NCI-H2227 (cell line): Measurements from ENCODE around the gene EPS8L3.

Experiments
- DNase-seq: peaks from one replicate; lab custom pipeline; 2025; ENCODE audit not compliant: unreplicated experiment; lab: John Stamatoyannopoulos, UW

The EPS8L3 gene

DNA sequence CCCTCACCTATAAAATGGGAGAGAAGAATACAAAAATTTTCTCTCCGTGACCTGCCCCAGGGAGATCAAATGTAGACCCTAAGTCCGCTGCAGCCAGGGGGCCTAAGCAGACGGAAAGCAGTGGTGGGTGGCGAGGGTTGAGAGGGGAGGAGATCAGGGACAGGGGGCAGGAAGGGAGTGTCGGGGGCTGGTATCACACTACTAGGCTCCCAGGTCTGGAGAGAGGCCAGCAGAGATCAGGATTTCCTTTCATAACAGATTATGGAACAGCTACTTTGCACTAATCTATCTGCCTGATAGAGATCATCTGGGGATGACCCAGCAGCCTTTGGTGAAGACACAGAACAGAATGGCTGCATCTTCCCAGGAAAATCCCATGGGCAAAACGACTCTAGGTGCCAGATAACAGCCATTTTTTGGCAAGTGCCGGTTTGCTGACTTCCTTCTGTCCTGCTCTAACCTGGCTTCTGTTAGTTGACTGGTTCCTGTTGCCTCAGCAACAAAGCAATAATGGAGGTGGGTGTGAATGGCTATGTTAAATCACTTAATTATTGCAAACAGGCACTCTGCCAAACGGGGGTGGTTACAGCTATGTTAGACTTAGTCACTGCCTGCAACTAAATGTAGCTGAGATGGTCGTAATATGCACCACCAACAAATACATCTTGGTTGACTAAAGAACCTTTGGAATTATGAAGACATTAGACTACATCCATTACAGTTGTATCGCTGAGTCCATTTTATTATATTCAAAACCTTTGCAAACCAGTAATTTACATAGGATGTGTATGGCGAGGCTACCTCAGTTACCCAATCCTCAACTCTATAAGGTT lies 30.0 kb upstream of the EPS8L3 start:
- peak; percentile 90 for DNase-seq

DNA sequence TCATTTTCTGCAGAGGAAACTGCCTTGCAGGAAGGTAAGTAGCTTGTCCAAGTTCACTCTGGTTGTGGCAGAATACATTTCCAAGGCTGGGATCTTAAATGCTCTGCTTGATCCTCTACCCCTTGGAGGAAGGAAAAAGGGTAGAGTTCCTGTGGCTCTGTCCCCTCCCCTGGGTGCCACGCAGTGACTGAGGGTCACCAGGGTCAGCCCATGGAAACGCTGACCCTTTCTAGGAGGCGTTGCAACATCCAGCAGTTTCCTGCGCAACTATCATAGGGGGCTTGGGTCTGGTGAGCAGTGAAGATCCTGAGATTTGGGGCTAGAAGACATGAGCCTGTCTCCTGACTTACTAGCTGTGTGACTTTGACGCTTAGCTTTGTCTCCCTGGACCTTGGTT lies 29.4 kb upstream of the EPS8L3 start:
- DNase-seq: no peak

DNA sequence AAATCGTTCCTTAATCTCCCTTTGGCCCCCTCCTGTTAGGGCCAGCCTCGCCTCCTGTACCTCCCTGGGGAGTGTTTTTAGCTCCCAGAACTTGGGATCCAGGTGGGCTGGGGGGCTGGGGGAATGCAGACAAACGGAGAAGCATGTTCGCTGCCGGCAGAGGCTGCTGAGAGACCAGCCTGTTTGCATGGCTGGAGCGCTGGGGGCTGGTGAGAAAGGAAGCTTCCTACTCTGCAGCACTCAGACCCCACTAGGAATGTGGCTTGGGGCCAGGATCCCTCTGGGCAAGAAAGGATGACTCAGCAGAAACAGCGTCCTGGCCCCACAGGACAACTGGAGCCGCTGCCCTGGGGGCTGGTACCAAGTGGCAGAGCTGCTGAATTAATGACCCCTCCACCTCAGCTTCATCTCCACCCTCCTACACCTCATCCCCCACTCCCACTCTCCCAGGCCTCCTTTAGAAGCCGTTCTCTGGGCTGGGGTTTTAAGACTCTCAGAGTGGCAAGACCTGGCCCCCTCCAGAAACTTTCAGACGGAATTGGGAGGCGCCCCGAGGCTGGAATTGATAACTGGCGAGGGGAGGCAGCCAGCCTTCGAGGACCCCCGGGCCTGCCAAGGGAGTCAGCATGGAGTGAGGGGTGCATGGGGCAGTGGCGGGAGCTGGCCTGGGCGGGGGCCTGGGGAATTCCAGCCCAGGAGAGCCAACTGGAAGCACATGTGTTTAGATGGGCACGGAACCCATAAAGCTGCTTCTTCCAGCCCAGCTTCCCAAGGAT lies 28.5 kb upstream of the EPS8L3 start:
- peak; percentile 87 for DNase-seq

DNA sequence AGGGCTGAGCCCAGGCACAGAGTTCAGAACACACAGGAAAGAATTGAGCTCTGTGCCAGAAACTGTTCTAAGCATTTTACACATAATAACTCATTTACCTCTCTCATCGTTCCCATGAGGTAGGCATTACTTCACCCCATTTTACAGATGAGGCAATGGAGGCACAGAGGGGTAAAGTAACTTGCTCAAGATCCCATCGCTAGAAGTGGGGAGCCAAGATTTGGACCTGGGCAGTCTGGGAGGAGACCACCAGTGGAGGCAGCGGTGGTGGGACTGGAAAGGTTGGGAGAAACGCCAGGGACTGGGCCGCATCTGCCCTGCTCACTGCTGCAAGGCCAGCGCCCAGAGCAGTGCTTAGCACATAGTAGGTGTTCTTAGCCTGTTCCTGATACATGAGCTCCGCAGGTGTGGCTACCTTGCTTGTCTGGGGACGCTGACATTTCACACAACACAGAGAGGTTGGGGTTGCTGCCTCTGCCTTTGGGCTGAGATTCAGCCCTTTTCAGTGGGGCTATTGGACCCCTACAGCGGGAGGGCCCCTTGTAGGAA lies 27.8 kb upstream of the EPS8L3 start:
- no peak for DNase-seq

DNA sequence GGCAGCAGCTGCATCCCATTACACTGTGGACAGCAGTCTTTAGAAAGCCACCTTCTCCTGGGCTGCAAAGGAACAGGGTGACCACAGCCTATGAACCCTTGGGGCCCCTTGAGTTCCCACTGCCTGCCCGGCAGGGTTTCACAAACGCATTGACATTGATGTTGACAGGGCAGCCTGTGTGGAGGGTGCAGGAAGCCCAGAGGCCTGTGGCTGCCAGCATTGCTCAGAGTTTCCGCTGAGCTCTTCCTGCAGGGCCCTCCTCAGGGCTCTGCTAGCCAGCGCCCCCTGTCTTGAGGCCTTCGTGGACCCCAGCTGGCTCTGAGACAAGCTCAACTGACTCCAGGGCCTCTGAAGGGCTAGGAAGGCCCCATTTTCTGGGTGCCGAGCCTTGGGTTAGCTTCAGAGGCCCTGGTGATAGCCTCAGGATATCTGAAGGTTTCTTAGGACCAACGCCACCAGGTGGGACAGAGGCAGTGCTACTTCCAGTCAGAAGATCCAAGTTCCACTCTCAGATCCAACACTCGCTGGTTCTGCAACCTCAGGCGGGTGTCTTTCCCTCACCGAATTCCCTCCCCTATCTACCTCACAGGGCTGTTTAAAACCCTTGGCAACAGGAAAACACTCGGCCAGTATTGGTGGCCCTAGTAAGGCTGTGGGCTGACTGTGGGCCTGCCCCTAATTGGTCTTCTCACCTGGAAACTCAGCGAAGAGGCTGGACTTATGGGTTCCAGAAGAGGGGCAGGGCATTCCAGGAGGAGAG lies 27.2 kb upstream of the EPS8L3 start:
- no peak for DNase-seq

DNA sequence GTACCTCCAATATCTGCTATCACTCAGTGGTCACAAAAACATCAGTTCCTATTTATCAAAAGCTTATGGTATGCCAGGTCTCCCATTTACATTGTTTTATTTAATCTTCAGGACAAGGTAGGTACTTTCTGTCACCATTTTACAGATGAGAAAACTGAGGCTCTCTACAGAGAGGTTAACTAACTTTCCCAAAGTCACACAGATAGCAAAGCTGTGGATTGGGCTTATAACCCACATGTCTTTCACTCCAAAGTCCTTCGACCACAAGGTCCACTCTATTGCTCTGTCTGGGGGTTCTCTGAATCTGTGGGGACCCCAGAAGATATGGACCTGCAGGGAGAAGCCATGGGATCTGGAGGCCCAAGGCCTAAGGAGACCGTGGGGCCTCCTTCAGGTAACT lies 26.6 kb upstream of the EPS8L3 start:
- no peak for DNase-seq

DNA sequence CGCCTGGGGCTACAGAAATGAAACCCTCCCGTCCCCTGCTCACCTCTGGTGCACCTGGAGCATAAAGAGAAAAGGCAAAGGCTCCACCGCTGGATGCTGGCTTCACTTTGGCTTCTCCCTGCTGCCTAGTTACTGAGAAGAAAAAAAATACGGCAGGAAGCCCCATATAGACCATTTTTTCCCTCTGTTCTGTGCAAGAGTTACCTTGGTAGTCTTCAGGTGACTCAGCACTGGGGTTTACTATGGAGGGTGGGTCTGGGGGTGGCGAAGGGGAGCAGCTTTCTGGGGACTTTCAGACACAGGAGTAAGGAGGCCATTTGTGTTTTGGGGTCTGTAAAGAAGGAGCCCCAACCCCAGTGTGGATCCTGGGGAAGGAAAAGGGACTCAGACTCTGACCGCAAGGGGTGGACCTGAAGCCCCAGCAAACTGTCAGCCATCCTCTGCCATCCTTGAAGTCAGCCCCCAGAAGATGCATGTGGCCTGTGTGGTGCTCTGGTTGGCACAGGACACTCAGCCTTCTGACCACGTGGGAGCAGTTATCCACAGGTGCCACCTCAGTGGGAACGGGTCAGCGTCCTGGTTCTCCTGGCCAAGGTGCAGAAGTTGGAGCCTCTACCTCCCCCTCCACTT lies 25.9 kb upstream of the EPS8L3 start:
- no peak for DNase-seq

DNA sequence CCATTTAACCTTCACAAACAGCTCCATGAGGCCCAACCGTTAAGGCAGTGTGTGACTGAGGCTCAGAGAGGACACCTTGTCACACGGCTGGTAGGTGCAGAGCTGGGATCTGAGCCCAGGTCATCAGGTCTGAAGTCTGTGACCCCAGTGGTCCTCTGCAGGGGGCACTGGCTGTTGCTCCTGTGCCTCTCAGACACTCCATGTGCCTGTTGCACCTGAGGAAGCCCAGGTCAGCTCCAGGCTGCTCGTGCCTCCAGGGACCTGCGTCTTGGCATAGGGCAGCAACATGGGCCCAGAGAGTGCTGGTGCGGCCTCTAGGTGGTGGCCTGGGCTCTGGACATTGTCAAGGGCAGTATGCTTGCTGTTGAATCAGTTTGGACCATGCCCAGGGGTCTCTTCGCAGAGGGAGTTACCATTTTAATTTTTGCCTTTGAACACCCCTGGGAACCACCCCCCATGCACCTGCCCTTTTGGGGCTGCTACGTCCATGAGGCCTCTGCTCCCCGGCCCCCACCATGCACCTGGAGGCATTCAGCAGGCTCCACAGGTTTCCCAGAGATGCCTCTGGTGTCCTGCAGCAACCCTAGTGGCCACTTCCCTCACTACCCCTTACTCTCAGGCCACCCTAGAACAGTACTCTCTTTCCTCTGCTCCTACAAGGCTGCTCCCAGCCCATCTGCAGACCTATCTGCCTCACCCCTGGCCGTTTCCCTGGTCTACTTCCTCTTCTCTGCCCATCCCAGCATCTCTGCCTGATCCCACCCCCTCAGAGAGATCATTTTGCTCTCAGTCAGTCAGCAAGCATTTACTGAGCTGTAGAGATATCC lies 25.2 kb upstream of the EPS8L3 start:
- DNase-seq: peak; percentile 23

DNA sequence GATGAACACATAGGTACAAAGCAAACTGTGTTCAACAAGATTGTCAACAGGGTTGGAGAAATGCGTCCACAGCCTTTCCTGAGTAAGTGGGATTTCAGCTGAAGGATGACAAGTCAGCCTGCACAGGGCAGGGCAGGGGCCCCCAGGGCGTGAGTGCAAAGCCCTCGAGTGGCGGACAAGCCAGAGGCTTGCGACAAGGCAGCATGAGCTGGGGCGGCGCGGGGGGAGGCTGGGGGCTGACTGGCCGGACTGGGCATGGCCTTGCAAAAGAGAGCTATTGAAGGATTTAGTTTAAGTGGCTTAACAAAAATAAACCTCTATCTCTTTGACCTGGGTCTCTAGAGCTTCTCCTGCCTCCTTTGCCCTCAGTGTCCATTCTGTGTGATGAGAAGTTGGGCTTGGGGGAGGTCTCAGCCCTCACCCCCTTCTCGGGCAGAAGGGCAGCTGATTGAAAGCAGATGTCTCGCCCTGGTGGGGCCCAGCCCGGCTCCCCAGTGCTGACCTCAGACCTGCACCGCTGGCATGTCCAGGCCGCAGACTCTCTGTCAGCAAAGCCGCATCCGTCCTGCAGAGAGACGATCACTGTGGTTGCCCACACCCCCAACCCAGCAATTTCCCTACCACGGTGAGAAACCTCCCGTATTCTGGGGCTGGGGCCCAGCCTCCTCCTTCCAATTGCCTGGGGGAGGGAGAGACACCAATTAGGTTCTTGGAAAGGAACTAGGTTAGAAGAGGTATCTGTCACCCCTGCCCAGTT lies 24.3 kb upstream of the EPS8L3 start:
- no peak for DNase-seq

DNA sequence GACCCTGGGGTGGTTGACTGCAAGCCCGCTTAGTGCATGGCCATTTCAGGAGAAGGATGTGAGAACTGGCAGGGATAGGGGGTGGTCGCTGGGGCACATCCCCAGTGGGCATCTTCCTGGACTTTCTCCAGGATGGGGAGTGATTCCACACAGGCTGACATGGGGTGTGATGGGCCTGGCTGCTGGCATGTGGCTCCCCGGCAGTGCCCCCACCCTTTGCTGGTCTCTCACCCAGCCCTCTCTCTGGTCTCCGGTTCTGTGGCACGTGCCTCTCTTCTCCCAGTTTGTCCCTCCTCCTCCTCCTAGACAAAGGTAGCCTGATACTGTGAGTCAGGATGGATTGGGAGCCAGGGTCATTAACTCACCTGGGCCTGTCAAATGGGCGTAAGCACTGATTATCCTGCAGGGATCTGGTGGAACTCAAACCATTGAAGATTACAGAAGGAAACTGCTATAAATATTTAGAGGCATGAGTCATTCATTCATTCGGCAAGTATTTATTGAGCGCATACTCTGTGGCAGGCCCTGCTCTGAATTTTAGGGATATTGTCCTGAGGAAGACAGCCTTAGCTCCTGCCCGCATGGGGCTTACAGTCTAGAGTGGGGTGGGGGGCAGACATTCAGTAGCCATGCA lies 23.6 kb upstream of the EPS8L3 start:
- no peak for DNase-seq

DNA sequence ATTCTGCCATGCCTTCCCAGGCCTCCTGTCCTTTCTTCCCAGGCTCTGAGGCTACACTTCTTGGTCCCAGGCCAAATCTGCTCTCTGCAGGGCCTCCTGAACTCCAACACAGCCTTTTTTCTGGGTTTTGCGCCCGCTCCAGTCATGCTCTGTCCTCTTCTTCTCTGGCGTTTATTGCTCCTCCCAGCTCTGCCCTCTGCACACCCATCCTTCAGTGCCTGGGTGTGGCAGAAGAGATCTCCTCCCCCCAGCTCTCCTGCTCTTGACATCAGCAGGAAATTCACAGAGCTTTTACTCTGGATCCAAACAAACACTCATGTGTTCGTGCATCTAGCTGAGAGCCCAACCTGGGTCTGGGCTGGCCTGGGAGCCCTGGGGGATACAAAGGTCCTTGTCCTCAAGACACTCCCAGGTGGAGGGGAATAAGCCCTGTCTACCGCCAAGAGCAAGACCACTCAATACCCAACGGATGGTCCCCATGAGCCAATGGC lies 22.9 kb upstream of the EPS8L3 start:
- DNase-seq: peak; percentile 29

DNA sequence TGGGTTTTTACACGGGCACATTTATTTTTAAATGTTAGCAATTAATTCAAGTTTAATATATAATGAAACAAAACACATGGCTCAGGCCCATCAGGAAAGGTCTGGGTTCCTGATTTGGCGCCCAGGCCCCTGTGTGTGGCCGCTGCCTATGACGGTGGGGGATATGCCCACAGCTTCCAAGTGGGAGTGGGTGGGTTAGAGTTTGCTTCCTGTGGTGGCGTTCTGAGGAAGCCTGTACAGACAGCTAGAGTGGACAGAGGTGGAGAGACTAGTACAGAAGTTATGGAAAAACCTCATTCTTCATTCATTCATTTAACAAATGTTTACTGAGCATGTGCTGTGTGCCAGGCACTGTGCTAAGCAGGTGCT lies 22.4 kb upstream of the EPS8L3 start:
- no peak for DNase-seq

DNA sequence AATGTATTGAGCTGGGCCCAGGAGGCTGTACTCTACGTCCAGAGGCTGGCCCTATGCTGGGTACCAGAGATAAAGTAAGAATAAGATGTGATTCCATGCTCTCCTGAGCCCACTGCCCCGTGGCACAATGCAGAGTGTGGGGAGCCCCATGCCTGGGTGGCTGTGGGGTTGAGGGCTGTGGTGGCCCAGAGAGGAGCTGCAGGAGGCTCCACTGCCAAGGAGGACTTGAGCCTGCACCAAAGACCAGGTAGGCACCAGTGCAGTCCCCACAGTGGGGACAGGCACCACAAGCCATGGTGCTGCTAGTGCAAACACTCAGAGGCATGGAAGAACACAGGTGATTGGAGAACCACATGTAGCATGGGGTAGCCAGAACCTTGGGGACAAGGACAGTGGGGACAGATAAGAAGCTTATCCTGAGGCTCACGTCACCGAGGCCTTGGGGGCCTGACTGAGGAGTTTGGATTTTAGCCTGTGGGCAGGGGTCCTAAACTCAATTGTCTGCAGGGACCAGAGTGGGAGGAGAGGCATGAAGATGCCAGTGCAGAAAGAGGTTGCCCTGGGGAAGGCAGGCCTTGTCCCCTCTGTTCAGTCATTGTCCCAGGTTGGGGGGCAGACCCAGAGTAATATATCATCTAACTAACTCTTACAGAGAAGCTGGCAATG lies 21.9 kb upstream of the EPS8L3 start:
- DNase-seq: no peak

DNA sequence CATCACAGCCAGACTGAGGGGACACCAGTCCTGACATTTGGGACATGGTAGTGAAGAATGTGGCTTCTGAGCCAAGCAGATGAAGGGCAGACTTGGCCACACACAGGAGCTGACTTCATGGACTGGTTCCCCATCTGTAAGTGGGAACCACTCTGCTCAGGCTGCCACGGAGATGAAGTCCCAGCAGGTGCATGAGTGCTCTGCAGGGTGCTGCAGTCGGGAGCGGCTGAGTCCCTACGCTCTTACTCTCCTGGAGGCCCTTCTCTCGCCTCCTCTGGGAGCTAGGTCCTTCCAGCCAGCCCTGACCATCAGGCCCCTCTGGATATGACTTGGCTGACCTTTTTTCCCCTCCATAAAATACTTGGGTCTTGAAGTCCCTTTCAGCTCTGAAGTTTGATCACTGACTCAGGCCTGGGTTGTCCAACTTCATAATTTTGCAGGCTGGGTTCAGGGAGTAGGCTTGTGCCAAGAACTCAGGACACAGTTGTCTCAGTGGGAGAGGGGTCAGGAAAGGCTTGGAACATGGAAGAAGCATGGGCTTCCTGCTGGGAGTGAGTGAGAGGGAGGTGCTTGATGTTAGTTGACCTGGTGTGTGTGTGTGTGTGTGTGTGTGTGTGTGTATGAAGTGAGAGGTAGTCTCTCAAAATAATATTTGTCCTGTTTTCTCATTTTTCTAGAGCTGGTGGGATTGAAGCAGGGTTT lies 21.0 kb upstream of the EPS8L3 start:
- no peak for DNase-seq

DNA sequence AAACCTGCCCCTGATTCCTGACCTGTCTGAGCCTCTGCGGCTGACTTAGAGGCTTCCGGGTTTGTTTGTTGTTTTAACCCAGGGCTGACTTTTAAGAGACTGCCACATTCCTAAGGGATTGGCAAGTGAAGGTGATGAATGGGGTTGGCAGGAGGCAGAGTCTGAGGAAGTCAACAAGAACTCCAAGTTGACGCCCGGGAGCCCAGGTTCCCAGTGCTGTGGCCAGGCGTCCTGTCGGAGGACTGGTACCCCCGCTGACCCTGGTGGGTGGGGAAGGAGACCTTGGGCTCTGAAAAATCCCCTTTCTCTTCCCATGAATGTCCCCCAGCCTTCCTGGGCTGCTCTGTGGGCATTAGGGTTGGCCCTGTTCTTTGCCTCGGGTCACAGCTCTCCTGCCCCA lies 19.7 kb upstream of the EPS8L3 start:
- no peak for DNase-seq

DNA sequence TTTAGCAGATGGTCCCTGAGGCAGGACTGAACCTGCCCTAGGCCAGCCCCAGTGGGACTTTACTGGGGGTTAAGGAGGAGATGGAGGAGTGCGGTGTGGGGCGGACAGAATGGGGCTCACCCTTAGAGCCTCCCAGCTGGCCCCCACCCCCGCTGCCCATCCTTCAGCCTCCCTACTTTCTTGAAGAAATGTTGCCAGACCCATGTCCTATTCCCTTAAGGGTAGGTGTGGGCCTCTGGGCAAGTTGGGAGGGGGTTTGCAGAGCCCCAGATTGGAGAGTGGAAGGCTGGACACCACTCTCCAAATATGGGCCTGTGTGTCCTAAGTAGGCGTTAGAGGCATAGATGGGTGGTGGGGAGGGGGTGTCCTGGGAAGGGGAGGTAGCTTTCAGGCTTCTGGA lies 19.2 kb upstream of the EPS8L3 start:
- no peak for DNase-seq

DNA sequence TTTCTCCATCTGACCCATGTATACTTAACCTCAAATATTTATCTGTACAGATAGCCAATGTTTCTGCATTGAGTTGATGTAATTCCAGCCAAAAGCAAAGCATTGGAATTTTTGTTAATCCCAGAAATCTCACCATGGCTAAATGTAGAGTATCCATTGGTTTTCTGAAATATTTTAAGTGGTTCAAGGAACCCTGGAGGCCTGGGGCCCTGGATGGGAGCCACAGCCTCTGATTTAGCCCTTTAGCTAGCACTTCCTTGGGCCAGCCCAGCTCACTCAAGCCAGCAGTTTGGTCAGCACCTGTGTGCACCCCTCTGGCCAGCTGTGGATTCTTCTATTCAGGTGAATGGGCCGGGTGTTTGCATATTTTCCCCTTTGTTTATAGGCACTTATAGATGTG lies 18.8 kb upstream of the EPS8L3 start:
- no peak for DNase-seq

DNA sequence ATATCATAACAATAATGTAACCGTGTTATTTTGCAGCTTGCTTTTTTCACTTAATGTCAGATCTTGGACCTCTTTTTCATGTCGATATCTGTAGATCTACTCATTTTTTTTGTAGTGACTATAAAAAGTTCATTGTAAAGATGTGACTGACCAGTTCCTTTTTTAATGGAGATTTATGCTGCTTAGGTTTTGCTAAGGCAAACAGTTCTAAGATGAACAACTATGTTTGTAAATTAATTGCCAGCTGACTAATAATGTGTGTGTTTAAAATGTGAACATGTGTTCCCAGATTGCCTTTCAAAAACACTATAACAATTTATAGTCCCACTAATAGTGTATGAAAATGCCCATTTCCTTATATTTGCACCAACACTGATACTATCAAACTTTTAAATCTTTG lies 18.1 kb upstream of the EPS8L3 start:
- DNase-seq: no peak
